Ovary (tissue), 9 donors: Measurements from ENCODE around the gene SERTAD4. TPM values are rescaled to one million over a fixed set of nuclear protein-coding genes. Genes with fewer than 3 reads are reported as not detected.

Experiments used
- DNase-seq, 5 donors: peaks; one replicate each; pipeline ENCODE4 v3.0.0-alpha.2; 2019 to 2020
- H3K27ac ChIP-seq, 2 donors: fragments of 200-600 bp; one replicate each; pipeline versions ENCODE4 v1.5.1 to v1.8.0; 2019 to 2022
- H3K27me3 ChIP-seq: fragments of 200-600 bp; one replicate; pipeline ENCODE4 v1.8.0; 2022
- H3K36me3 ChIP-seq: fragments of 200-600 bp; sonication (generic); one replicate; pipeline ENCODE4 v1.5.1; 2019
- H3K4me1 ChIP-seq: one replicate; pipeline ENCODE4 v1.8.1; 2013; ENCODE audit warnings: mild to moderate bottlenecking, moderate library complexity; ENCODE audit not compliant: insufficient read depth
- H3K4me3 ChIP-seq: fragments of 200-600 bp; sonication (generic); one replicate; pipeline ENCODE4 v1.5.1; 2017
- H3K9me3 ChIP-seq, 2 donors: fragments of 200-600 bp in 1 of 2; sonication (generic) in 1 of 2; one replicate each; pipeline versions ENCODE4 v1.5.1 to v1.8.1; 2013 to 2019; ENCODE audit warnings: mild to moderate bottlenecking in 1 of 2, moderate library complexity in 1 of 2
- EP300 ChIP-seq: sonication (generic); formaldehyde crosslinking; IDR thresholded peaks from one replicate; pipeline ENCODE4 v1.6.1; 2017; ENCODE audit warnings: antibody characterized with exemption
- POLR2A ChIP-seq: fragments of 450-650 bp; IDR thresholded peaks from one replicate; pipeline ENCODE4 v1.6.1; 2017; ENCODE audit warnings: antibody characterized with exemption, mild to moderate bottlenecking, moderate library complexity
- WGBS, 3 donors: extraction: QIAGEN DNeasy Blood & Tissue Kit in 1 of 3; methylation state at CpG; one replicate each; pipeline versions ENCODE4 v1.1.5 to v1.1.7; 2013 to 2017; 5-methylcytosine and 5-hydroxymethylcytosine counted together
- intact Hi-C, 4 donors: fragments of 100-400 bp; cut with DNase I; formaldehyde crosslinking; loops; one replicate each; pipeline versions ENCODE4 v1.11.0 to v1.15.1; 2022 to 2023
- polyA plus RNA-seq, 2 donors: library from polyadenylated mRNA; stranded (reverse); fragments of 200-250 nt in 1 of 2; fragments of 350-450 nt in 1 of 2; fragmentation: Illumina TruSeq in 1 of 2; extraction: RNeasy Lipid Tissue Mini Kit (QIAGEN cat#74804) in 1 of 2; gene quantifications; one replicate each; pipeline ENCODE4 v1.2.3, GENCODE V29; 2013 to 2014
- total RNA-seq, 7 donors: library from RNA; depleted of rRNA in 2 of 7; stranded (reverse); fragments of >200 nt in 2 of 7; fragmentation: NEBNext Ultra II Directional in 3 of 7; extraction: Animal tissue kit (Norgen Biotek cat#: 25700) in 3 of 7; gene quantifications; one replicate each; pipeline versions ENCODE4 v1.1.0 to v1.2.4, GENCODE V29; 2016 to 2023
- TF ChIP-seq, protein P1 (sequence below), 3 donors: fragments of 450-650 bp in 2 of 3; fragments of 200-600 bp in 1 of 3; IDR thresholded peaks; one replicate each; pipeline versions ENCODE4 v1.5.1 to v1.8.0; 2016 to 2022; ENCODE audit warnings: antibody characterized with exemption in 3 of 3, mild to moderate bottlenecking in 1 of 3
- donor health status: DM: no; HTN: no; CAD: no; lungs with moderate emphysema.
- donor health status: DM: no; HTN: no; CAD: no.
- donor health status: Bipolar disorder and iron deficiency.
- donor health status: DM: yes; HTN: yes; CAD: no.
- donor health status: DM: no; HTN: no; CAD: no.
- donor health status: DM: yes; HTN: yes; CAD: no.

Gene SERTAD4
- total and polyA plus RNA-seq, 9 donors = 1.8 to 6.5 (median 2.1) TPM

- no peaks in the 10 kb centered on the region for H3K36me3 ChIP-seq
- H3K27me3 ChIP-seq = no peaks in the 10 kb centered on the region
- peaks cover 3% of the 10 kb centered on the region for H3K4me1 ChIP-seq
- no peak overlapping the region for H3K4me3 ChIP-seq
- H3K27ac ChIP-seq = no peak overlapping the region
- H3K9me3 ChIP-seq = no peaks in the 10 kb centered on the region
- DNase-seq = no peak
- intact Hi-C loops = no loop called here
- TF ChIP-seq, protein P1, sequence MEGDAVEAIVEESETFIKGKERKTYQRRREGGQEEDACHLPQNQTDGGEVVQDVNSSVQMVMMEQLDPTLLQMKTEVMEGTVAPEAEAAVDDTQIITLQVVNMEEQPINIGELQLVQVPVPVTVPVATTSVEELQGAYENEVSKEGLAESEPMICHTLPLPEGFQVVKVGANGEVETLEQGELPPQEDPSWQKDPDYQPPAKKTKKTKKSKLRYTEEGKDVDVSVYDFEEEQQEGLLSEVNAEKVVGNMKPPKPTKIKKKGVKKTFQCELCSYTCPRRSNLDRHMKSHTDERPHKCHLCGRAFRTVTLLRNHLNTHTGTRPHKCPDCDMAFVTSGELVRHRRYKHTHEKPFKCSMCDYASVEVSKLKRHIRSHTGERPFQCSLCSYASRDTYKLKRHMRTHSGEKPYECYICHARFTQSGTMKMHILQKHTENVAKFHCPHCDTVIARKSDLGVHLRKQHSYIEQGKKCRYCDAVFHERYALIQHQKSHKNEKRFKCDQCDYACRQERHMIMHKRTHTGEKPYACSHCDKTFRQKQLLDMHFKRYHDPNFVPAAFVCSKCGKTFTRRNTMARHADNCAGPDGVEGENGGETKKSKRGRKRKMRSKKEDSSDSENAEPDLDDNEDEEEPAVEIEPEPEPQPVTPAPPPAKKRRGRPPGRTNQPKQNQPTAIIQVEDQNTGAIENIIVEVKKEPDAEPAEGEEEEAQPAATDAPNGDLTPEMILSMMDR (IDR thresholded peaks at IDR 0.05) = no peak
- TF ChIP-seq POLR2A = no peak
These were observed 2.4 kb upstream of the SERTAD4 start for GRCh38 chr1:210230149-210230695.

GRCh38 chr1:210231846-210232510 is 618 bp upstream of the SERTAD4 start:
- intact Hi-C loops = no loop called here
- no peaks in the 10 kb centered on the region for H3K9me3 ChIP-seq
- peak; percentile 32 to 59 (median 44) for DNase-seq
- 2 to 3% (median 2%) methylated on average over 20 of the region's 20 CpGs for WGBS, 3 donors
- peaks cover 7% of the 10 kb centered on the region for H3K4me1 ChIP-seq
- no peaks in the 10 kb centered on the region for H3K36me3 ChIP-seq
- no peaks in the 10 kb centered on the region for H3K27me3 ChIP-seq
- peak overlapping the region; percentile 68 for H3K4me3 ChIP-seq
- no peak overlapping the region for H3K27ac ChIP-seq
- TF ChIP-seq POLR2A (no peak), EP300 (no peak)
- TF ChIP-seq, protein P1 (IDR thresholded peaks at IDR 0.05) = no peak

GRCh38 chr1:210233216-210233494 is 559 bp downstream of the SERTAD4 start:
- H3K27ac ChIP-seq = peak overlapping the region; percentile 49 to 76
- peaks cover 10% of the 10 kb centered on the region for H3K4me1 ChIP-seq
- no peaks in the 10 kb centered on the region for H3K9me3 ChIP-seq
- TF ChIP-seq, protein P1 (IDR thresholded peaks at IDR 0.05) = no peak
- no peak for TF ChIP-seq EP300
- TF ChIP-seq POLR2A = no peak
- peak overlapping the region; percentile 68 for H3K4me3 ChIP-seq
- no peaks in the 10 kb centered on the region for H3K36me3 ChIP-seq
- DNase-seq = peak in 3 of 5 donors; percentile 28 to 52 (median 33)
- intact Hi-C loops = no loop called here
- WGBS, 3 donors = 0 to 1% (median 0%) methylated on average over 24 to 26 of the region's 26 CpGs
- H3K27me3 ChIP-seq = no peaks in the 10 kb centered on the region

DNA sequence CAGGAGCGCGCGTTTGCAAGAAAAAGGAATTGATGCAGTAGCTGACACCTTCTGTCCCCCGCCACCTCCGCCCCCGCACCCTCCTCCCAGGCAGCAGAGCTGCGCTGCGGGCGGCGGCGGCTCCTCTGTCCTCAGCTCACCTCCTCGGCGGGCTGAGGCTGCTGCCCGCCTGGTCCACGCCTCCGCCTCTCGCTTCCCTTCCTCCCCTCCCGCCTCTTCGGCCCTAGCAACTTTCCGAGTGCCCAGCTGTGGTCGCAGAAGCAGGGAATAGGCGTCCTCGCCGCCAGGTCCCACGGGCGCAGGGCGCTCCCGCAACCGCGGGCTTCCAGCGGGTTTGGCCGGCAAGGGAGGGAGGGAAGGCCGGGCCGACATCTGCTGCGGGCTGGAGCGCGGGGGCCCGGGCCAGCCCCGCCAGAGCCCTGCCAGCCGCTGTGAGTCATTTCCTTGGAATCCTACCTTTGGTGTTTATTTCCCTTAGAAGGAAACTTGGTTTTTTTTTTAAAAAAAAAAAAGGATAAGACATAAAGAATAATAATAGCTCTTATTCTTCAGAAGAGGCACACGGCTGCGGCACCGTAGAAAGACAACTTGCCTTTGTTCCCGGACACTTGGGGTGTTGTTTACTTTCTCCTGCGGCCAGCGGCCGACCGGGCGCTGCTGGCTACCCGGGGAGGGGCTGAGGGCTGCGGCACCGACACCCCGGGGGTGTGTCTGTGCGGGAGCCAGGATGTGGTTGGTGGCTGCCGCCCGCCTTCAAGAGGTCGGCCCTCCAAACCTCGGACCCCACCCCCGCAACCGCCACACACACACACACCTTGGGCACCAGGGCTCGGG is 1.1 kb downstream of the SERTAD4 start:
- peak; percentile 33 to 68 (median 49) for DNase-seq
- Histone ChIP-seq H3K9me3 (no peaks in the 10 kb centered on the region), H3K27me3 (no peaks in the 10 kb centered on the region), H3K4me1 (peaks cover 10% of the 10 kb centered on the region), H3K4me3 (peak overlapping the region; percentile 68), H3K36me3 (no peaks in the 10 kb centered on the region), H3K27ac (peak overlapping the region in 1 of 2 donors; percentile 76)
- intact Hi-C loops = no loop called here
- WGBS, 3 donors = 3 to 4% (median 3%) methylated on average over 52 to 61 of the region's 61 CpGs
- TF ChIP-seq EP300 = no peak
- no peak for TF ChIP-seq POLR2A
- TF ChIP-seq, protein P1 (IDR thresholded peaks at IDR 0.05) = no peak
